Mesothelial cell of epicardium (in vitro differentiated cells): ENCODE measurements around the gene SORBS1. TPM values are rescaled to one million over a fixed set of nuclear protein-coding genes. Genes with fewer than 3 reads are reported as not detected.

Source experiments
- DNase-seq, 2 experiments: peaks; one replicate each; pipeline ENCODE4 v3.0.0; 2021; ENCODE audit warnings: low spot score in 2 of 2; ENCODE audit not compliant: unreplicated experiment in 2 of 2
- H3K27ac Mint-ChIP-seq: 2 replicates; pipeline ENCODE4 v1.8.0; 2021; ENCODE audit warnings: mixed read lengths
- H3K27me3 Mint-ChIP-seq: 2 replicates; pipeline ENCODE4 v1.8.0; 2021; ENCODE audit warnings: low read depth, mixed read lengths
- H3K36me3 Mint-ChIP-seq: 2 replicates; pipeline ENCODE4 v1.8.0; 2021; ENCODE audit warnings: mixed read lengths
- H3K4me1 Mint-ChIP-seq: 2 replicates; pipeline ENCODE4 v1.8.0; 2021; ENCODE audit warnings: mixed read lengths
- H3K4me3 Mint-ChIP-seq: 2 replicates; pipeline ENCODE4 v1.8.0; 2021; ENCODE audit warnings: mild to moderate bottlenecking, moderate library complexity, mixed read lengths
- H3K9me3 Mint-ChIP-seq: 2 replicates; pipeline ENCODE4 v1.8.0; 2021; ENCODE audit warnings: mixed read lengths
- CTCF ChIP-seq: fragments of 200-600 bp; sonication (generic); IDR thresholded peaks from one replicate; pipeline ENCODE4 v1.5.0; 2021; ENCODE audit warnings: antibody characterized with exemption; ENCODE audit not compliant: unreplicated experiment
- total RNA-seq: library from RNA; stranded (reverse); gene quantifications from 3 replicates; pipeline ENCODE4 v1.2.1, GENCODE V29; 2021

SORBS1 gene
- total RNA-seq, 1 donor from 2014 or later, result 24.9 TPM

- Mint-ChIP-seq H3K36me3 (no peaks in the 10 kb centered on the region), H3K4me1 (peaks cover 12% of the 10 kb centered on the region), H3K9me3 (no peaks in the 10 kb centered on the region), H3K27me3 (no peaks in the 10 kb centered on the region), H3K4me3 (no peak overlapping the region), H3K27ac (no peak overlapping the region)
- DNase-seq, result no peak
- no peak for TF ChIP-seq CTCF
These were observed 134.7 kb downstream of the SORBS1 start for GRCh38 chr10:95426482-95426881.

- Mint-ChIP-seq H3K9me3 (no peaks in the 10 kb centered on the region), H3K27me3 (no peaks in the 10 kb centered on the region), H3K27ac (no peak overlapping the region), H3K4me3 (no peak overlapping the region), H3K36me3 (no peaks in the 10 kb centered on the region), H3K4me1 (peaks cover 12% of the 10 kb centered on the region)
- no peak for TF ChIP-seq CTCF
- DNase-seq, result no peak
These were observed 135.3 kb downstream of the SORBS1 start for GRCh38 chr10:95425592-95426465.

- no peak for TF ChIP-seq CTCF
- Mint-ChIP-seq H3K9me3 (no peaks in the 10 kb centered on the region), H3K4me3 (no peak overlapping the region), H3K27ac (no peak overlapping the region), H3K36me3 (no peaks in the 10 kb centered on the region), H3K27me3 (no peaks in the 10 kb centered on the region), H3K4me1 (peaks cover 12% of the 10 kb centered on the region)
- no peak for DNase-seq
These were observed 137.8 kb downstream of the SORBS1 start for GRCh38 chr10:95423164-95424005.

GRCh38 chr10:95422233-95422632 is 138.9 kb downstream of the SORBS1 start:
- DNase-seq, result no peak
- no peak for TF ChIP-seq CTCF
- Mint-ChIP-seq H3K4me3 (no peak overlapping the region), H3K4me1 (peaks cover 12% of the 10 kb centered on the region), H3K27me3 (no peaks in the 10 kb centered on the region), H3K36me3 (no peaks in the 10 kb centered on the region), H3K9me3 (no peaks in the 10 kb centered on the region), H3K27ac (no peak overlapping the region)

- no peak overlapping the region for H3K4me3 Mint-ChIP-seq
- H3K36me3 Mint-ChIP-seq, result no peaks in the 10 kb centered on the region
- no peaks in the 10 kb centered on the region for H3K27me3 Mint-ChIP-seq
- no peak for DNase-seq
- no peaks in the 10 kb centered on the region for H3K9me3 Mint-ChIP-seq
- no peak overlapping the region for H3K27ac Mint-ChIP-seq
- TF ChIP-seq CTCF, result no peak
- peaks cover 12% of the 10 kb centered on the region for H3K4me1 Mint-ChIP-seq
These were observed 139.4 kb downstream of the SORBS1 start for GRCh38 chr10:95421782-95422181.
